Endothelial cell of umbilical vein (primary cell): ENCODE data around the gene FAM81A. TPM values are rescaled to one million over a fixed set of nuclear protein-coding genes. Genes with fewer than 3 reads are reported as not detected.

Experiments
- BruUV-seq: library from RNA; stranded (reverse); fragments of 400-500 nt; replicated peaks from 2 replicates; lab custom pipeline; 2021; lab: Mats Ljungman, UMichigan
- CTCF ChIA-PET: fragments of 300-600, 350-600 bp; sonication (Branson Sonifier 250); formaldehyde crosslinking; loops from one replicate; lab custom pipeline; 2021; ENCODE audit warnings: antibody characterized with exemption, inconsistent platforms; lab: Charles Lee
- POLR2A ChIA-PET: fragments of 300-600, 350-600 bp; sonication (Branson Sonifier 250); formaldehyde crosslinking; loops from one replicate; lab custom pipeline; 2021; ENCODE audit warnings: antibody characterized with exemption, inconsistent platforms; lab: Charles Lee
- DNase-seq: peaks from one replicate; pipeline ENCODE4 v3.0.0-alpha.2; 2011; ENCODE audit warnings: low read depth, low spot score
- FAIRE-seq: peaks from 2 replicates; lab custom pipeline; 2011; peaks lifted over from hg19 to GRCh38; lab: Jason Lieb, UNC
- H2AFZ ChIP-seq: 2 replicates; pipeline ENCODE4 v1.6.0; 2012; ENCODE audit warnings: low read depth, low read length, control low read depth, inconsistent platforms
- H3K27ac ChIP-seq: 2 replicates; pipeline ENCODE4 v1.5.1; 2011; ENCODE audit warnings: low read depth, mild to moderate bottlenecking, control low read depth, low read length, moderate library complexity; ENCODE audit not compliant: insufficient read depth
- H3K27me3 ChIP-seq, 2 experiments: 2 replicates each; pipeline versions ENCODE4 v1.6.0 to v1.6.1; 2011; ENCODE audit warnings: low read length in 2 of 2, mixed read lengths in 1 of 2; ENCODE audit not compliant: control insufficient read depth in 2 of 2, insufficient read depth in 2 of 2
- H3K36me3 ChIP-seq, 2 experiments: 2 replicates in 1 of 2; 3 replicates in 1 of 2; pipeline ENCODE4 v1.5.1; 2011; ENCODE audit warnings: low read length in 2 of 2, mild to moderate bottlenecking in 1 of 2, moderate library complexity in 1 of 2; ENCODE audit not compliant: control insufficient read depth in 2 of 2, insufficient read depth in 2 of 2; ENCODE audit errors: extremely low read depth in 1 of 2
- H3K4me1 ChIP-seq: 3 replicates; pipeline ENCODE4 v1.5.1; 2011; ENCODE audit warnings: mild to moderate bottlenecking, low read length; ENCODE audit not compliant: control insufficient read depth, insufficient read depth; ENCODE audit errors: extremely low read depth
- H3K4me2 ChIP-seq: 2 replicates; pipeline ENCODE4 v1.6.1; 2011; ENCODE audit warnings: low read length, control low read depth, mixed read lengths; ENCODE audit not compliant: insufficient read depth
- H3K4me3 ChIP-seq, 3 experiments: fragments of 200-600 bp in 1 of 3; sonication (generic), shearing (Covaris generic) in 1 of 3; replicated peaks in 1 of 3; 2 replicates each; pipeline ENCODE4 v1.5.1; 2011 to 2016; ENCODE audit warnings: control low read depth in 3 of 3, low read length in 3 of 3, mild to moderate bottlenecking in 2 of 3, inconsistent platforms in 1 of 3, low read depth in 1 of 3, moderate library complexity in 1 of 3; ENCODE audit not compliant: insufficient read depth in 1 of 3
- H3K79me2 ChIP-seq: 2 replicates; pipeline ENCODE4 v1.6.0; 2012; ENCODE audit warnings: low read length, inconsistent platforms; ENCODE audit not compliant: control insufficient read depth, insufficient read depth
- H3K9ac ChIP-seq: replicated peaks from 2 replicates; pipeline ENCODE3; 2011; ENCODE audit warnings: low read length, control low read depth; ENCODE audit not compliant: insufficient read depth; ENCODE audit errors: extremely low read depth
- H3K9me1 ChIP-seq: replicated peaks from 3 replicates; pipeline ENCODE4 v1.6.0; 2011; ENCODE audit warnings: mild to moderate bottlenecking, low read length; ENCODE audit not compliant: control insufficient read depth, insufficient read depth; ENCODE audit errors: extremely low read depth
- H3K9me3 ChIP-seq: replicated peaks from 2 replicates; pipeline ENCODE4 v1.5.1; 2012; ENCODE audit warnings: low read length, inconsistent platforms; ENCODE audit not compliant: control insufficient read depth, insufficient read depth
- H4K20me1 ChIP-seq: replicated peaks from 2 replicates; pipeline ENCODE3; 2011; ENCODE audit warnings: mild to moderate bottlenecking, low read length; ENCODE audit not compliant: control insufficient read depth, insufficient read depth; ENCODE audit errors: extremely low read depth
- EZH2 ChIP-seq: IDR thresholded peaks from 2 replicates; pipeline ENCODE4 v1.6.1; 2012; ENCODE audit warnings: borderline replicate concordance, low read depth, mild to moderate bottlenecking, moderate library complexity, low read length, inconsistent platforms; ENCODE audit not compliant: severe bottlenecking
- FOS ChIP-seq: IDR thresholded peaks from 2 replicates; pipeline ENCODE4 v1.6.1; 2011; ENCODE audit warnings: mild to moderate bottlenecking, low read length, moderate library complexity, borderline replicate concordance; ENCODE audit not compliant: insufficient read depth
- GATA2 ChIP-seq: IDR thresholded peaks from 2 replicates; pipeline ENCODE4 v1.7.0; 2011; ENCODE audit warnings: low read depth, mild to moderate bottlenecking, moderate library complexity, mixed read lengths, low read length; ENCODE audit not compliant: insufficient read length, insufficient read depth
- JUN ChIP-seq: IDR thresholded peaks from 2 replicates; pipeline ENCODE4 v1.6.1; 2011; ENCODE audit warnings: borderline replicate concordance, low read depth; ENCODE audit not compliant: insufficient read length, insufficient read depth
- MYC ChIP-seq: IDR thresholded peaks from one replicate; pipeline ENCODE4 v1.6.1; 2011; ENCODE audit warnings: mild to moderate bottlenecking, low read depth, low read length
- POLR2A ChIP-seq: IDR thresholded peaks from 2 replicates; pipeline ENCODE4 v1.6.1; 2012; ENCODE audit warnings: low read depth, mild to moderate bottlenecking, control low read depth, low read length
- POLR2AphosphoS5 ChIP-seq: IDR thresholded peaks from 2 replicates; pipeline ENCODE4 v1.6.1; 2012; ENCODE audit warnings: low read depth, mild to moderate bottlenecking, control low read depth, low read length, moderate library complexity; ENCODE audit not compliant: insufficient read depth
- dilution Hi-C: fragments of 300-500 bp; cut with MboI; formaldehyde crosslinking; loops from one replicate; pipeline ENCODE4 v1.15.0; 2019; ENCODE audit warnings: low sequenced_read_pairs; ENCODE audit not compliant: extremely low pct_ligation_motif_present
- intact Hi-C: fragments of 100-400 bp; cut with micrococcal nuclease; formaldehyde crosslinking; loops from one replicate; pipeline ENCODE4 v1.10.0; 2022
- polyA plus RNA-seq, 4 experiments: library from polyadenylated mRNA; depleted of rRNA in 3 of 4; stranded (reverse) in 3 of 4; unstranded in 1 of 4; fragments of >200 nt; gene quantifications; 2 replicates each; pipeline versions ENCODE4 v1.2.1 to v1.2.3, GENCODE V29; 2011 to 2012; ENCODE audit warnings: missing spikeins in 1 of 4
- total RNA-seq: library from RNA; stranded (reverse); gene quantifications from 2 replicates; pipeline ENCODE4 v1.2.3, GENCODE V29; 2021
- TF ChIP-seq, protein P1 (sequence below), 2 donors: IDR thresholded peaks; 1 replicate in 1 of 2; 2 replicates in 1 of 2; pipeline ENCODE4 v1.5.1; 2011; ENCODE audit warnings: low read length in 2 of 2, mild to moderate bottlenecking in 2 of 2, moderate library complexity in 2 of 2, control low read depth in 1 of 2, inconsistent platforms in 1 of 2, low read depth in 1 of 2; ENCODE audit not compliant: insufficient read depth in 1 of 2; ENCODE audit errors: extremely low read depth in 1 of 2
- TF ChIP-seq, protein P2 (sequence below): IDR thresholded peaks from 2 replicates; pipeline ENCODE4 v1.6.1; 2011; ENCODE audit not compliant: insufficient read depth, insufficient read length

Gene FAM81A
- total and polyA plus RNA-seq, 2 donors (not counting 3 experiments of a cell fraction or from before 2014, with no cell fraction given) = 0.28 to 1.2 TPM

DNA sequence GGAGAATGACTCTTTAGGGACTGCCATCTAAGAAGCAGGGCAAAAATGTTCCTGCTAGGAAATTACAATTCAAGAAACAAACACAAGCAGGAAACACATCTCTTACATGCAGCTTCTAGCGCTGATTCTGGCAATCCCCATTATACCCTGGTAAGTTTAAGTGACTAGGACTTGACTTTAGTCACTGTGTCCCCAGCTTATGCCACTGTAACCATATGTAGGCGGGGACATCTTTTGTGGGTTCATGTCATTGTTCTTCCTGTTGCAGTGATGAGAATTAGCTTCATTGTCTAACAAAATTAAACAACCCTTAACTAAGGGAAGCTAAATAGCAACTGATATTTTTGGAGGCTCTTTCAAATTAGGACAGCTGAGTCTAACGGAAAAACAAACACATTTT is 17.9 kb upstream of the FAM81A start:
- intact Hi-C loops = no loop called here
- CTCF ChIA-PET = no interaction called here
- no TSS peak for BruUV-seq

More for the DNA sequence above, 17.9 kb upstream of the FAM81A start:
- no peak overlapping the region for H3K9ac ChIP-seq
- TF ChIP-seq JUN (no peak), MYC (no peak), GATA2 (no peak), POLR2AphosphoS5 (no peak), FOS (no peak), POLR2A (no peak), EZH2 (no peak)
- TF ChIP-seq, protein P1, sequence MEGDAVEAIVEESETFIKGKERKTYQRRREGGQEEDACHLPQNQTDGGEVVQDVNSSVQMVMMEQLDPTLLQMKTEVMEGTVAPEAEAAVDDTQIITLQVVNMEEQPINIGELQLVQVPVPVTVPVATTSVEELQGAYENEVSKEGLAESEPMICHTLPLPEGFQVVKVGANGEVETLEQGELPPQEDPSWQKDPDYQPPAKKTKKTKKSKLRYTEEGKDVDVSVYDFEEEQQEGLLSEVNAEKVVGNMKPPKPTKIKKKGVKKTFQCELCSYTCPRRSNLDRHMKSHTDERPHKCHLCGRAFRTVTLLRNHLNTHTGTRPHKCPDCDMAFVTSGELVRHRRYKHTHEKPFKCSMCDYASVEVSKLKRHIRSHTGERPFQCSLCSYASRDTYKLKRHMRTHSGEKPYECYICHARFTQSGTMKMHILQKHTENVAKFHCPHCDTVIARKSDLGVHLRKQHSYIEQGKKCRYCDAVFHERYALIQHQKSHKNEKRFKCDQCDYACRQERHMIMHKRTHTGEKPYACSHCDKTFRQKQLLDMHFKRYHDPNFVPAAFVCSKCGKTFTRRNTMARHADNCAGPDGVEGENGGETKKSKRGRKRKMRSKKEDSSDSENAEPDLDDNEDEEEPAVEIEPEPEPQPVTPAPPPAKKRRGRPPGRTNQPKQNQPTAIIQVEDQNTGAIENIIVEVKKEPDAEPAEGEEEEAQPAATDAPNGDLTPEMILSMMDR (IDR thresholded peaks at IDR 0.05; ENCODE audit: extremely low read depth in 1 of 2, insufficient read depth in 1 of 2, low read depth in 1 of 2, low read length in 2 of 2) = no peak
- TF ChIP-seq, protein P2, sequence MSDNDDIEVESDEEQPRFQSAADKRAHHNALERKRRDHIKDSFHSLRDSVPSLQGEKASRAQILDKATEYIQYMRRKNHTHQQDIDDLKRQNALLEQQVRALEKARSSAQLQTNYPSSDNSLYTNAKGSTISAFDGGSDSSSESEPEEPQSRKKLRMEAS = no peak
- no peak overlapping the region for H3K27ac ChIP-seq
- H3K9me1 ChIP-seq = no peaks in the 10 kb centered on the region
- POLR2A ChIA-PET = no interaction called here
- no peak overlapping the region for H3K4me3 ChIP-seq
- no peak overlapping the region for H3K4me2 ChIP-seq
- DNase-seq (no peak), FAIRE-seq (no peak)
- H3K79me2 ChIP-seq = no peaks in the 10 kb centered on the region
- H3K4me1 ChIP-seq = no peaks in the 10 kb centered on the region
- no peak overlapping the region for H2AFZ ChIP-seq
- dilution Hi-C loops = no loop called here
- no peaks in the 10 kb centered on the region for H4K20me1 ChIP-seq
- H3K9me3 ChIP-seq = no peaks in the 10 kb centered on the region
- H3K27me3 ChIP-seq = peaks cover 19 to 23% of the 10 kb centered on the region in 2 experiments
- H3K36me3 ChIP-seq = no peaks in the 10 kb centered on the region
